DND-41 (cell line): ENCODE data around the gene IVNS1ABP.

Experiments used
- ATAC-seq: fragments of 200-7000 bp; cut with Tn5 transposase; 3 replicates; pipeline ENCODE4 v1.9.1; 2021; ENCODE audit warnings: low read depth; ENCODE audit not compliant: insufficient read depth
- DNase-seq: peaks from one replicate; pipeline ENCODE4 v3.0.0-alpha.2; 2020
- H2AFZ ChIP-seq: 2 replicates; pipeline ENCODE4 v1.6.0; 2012; ENCODE audit warnings: low read depth, low read length
- H3K27ac ChIP-seq: 2 replicates; pipeline ENCODE4 v1.5.1; 2012; ENCODE audit warnings: low read length, inconsistent platforms
- H3K27me3 ChIP-seq: fragments of 200-600 bp; sonication (generic); 2 replicates; pipeline ENCODE4 v1.6.0; 2012; ENCODE audit warnings: low read length, mild to moderate bottlenecking, inconsistent platforms; ENCODE audit not compliant: insufficient read depth, poor library complexity
- H3K36me3 ChIP-seq: 2 replicates; pipeline ENCODE4 v1.5.1; 2012; ENCODE audit warnings: low read length, inconsistent platforms; ENCODE audit not compliant: insufficient read depth
- H3K4me1 ChIP-seq: 2 replicates; pipeline ENCODE4 v1.5.1; 2012; ENCODE audit warnings: mild to moderate bottlenecking, low read length; ENCODE audit not compliant: insufficient read depth
- H3K4me2 ChIP-seq: 2 replicates; pipeline ENCODE4 v1.6.0; 2012; ENCODE audit warnings: mild to moderate bottlenecking, moderate library complexity, low read length, inconsistent platforms; ENCODE audit not compliant: insufficient read depth
- H3K4me3 ChIP-seq, 2 experiments: fragments of 200-600 bp in 1 of 2; shearing (Covaris generic) in 1 of 2; 2 replicates each; pipeline ENCODE4 v1.5.1; 2012 to 2016; ENCODE audit warnings: inconsistent platforms in 2 of 2, low read length in 2 of 2, mild to moderate bottlenecking in 2 of 2, low read depth in 1 of 2, moderate library complexity in 1 of 2
- H3K79me2 ChIP-seq: 2 replicates; pipeline ENCODE4 v1.6.0; 2012; ENCODE audit warnings: low read length, inconsistent platforms; ENCODE audit not compliant: insufficient read depth
- H3K9ac ChIP-seq: 2 replicates; pipeline ENCODE4 v1.6.0; 2012; ENCODE audit warnings: low read depth, mild to moderate bottlenecking, inconsistent platforms, low read length, moderate library complexity
- H3K9me3 ChIP-seq: 2 replicates; pipeline ENCODE4 v1.5.1; 2012; ENCODE audit warnings: low read length, moderate library complexity, mild to moderate bottlenecking, inconsistent platforms; ENCODE audit not compliant: insufficient read depth, severe bottlenecking
- H4K20me1 ChIP-seq: 2 replicates; pipeline ENCODE4 v1.6.0; 2012; ENCODE audit warnings: low read length; ENCODE audit not compliant: insufficient read depth
- EZH2 ChIP-seq: IDR thresholded peaks from 3 replicates; pipeline ENCODE4 v1.6.1; 2012; ENCODE audit warnings: borderline replicate concordance, low read depth, mild to moderate bottlenecking, moderate library complexity, low read length, inconsistent platforms; ENCODE audit not compliant: severe bottlenecking
- TF ChIP-seq, protein P1 (sequence below): IDR thresholded peaks from 2 replicates; pipeline ENCODE4 v1.5.1; 2012; ENCODE audit warnings: borderline replicate concordance, low read length, moderate library complexity, mild to moderate bottlenecking; ENCODE audit not compliant: poor library complexity, severe bottlenecking; ENCODE audit errors: extremely low read depth

The IVNS1ABP gene

DNA sequence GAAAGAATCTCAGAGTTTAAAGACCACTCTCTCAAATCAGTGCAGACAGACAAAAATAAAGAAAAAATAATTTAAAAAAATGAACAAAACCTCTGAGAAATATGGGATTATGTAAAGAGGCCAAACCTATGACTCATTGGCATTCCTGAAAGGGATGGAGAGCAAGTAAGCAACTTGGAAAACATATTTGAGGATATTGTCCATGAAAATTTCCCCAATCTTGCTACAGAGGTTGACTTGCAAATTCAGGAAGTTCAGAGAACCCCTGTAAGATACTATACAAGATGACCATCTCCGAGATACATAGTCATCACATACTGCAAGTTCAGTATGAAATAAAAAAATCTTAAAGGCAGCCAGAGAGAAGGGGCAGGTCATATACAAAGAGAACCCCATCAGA lies 43.7 kb upstream of the IVNS1ABP start:
- H4K20me1 ChIP-seq = no peaks in the 10 kb centered on the region

DNA sequence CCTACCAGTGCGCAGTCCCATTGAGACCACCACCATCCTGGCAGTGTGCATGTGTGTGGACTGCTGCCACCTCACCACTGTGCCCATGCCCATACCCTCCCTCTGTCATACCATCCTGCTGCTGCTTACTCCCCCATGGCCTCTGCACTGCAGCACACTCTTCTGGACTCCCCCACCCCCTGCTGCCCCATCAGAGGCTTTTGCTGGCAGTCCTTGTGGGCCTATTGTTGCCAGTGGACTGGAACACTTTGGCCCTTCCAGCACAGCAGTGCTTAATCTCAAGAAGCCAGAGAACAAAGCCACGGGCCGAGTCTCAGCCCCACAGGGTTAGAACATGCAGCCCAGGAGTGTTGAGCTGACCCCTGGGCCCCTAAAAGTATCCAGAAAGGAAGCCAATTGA lies 41.9 kb upstream of the IVNS1ABP start:
- no peak for ATAC-seq
- Histone ChIP-seq H3K4me2 (no peak overlapping the region), H3K27me3 (no peaks in the 10 kb centered on the region), H3K4me1 (no peaks in the 10 kb centered on the region), H3K4me3 (no peak overlapping the region), H4K20me1 (no peaks in the 10 kb centered on the region), H3K36me3 (no peaks in the 10 kb centered on the region), H3K79me2 (no peaks in the 10 kb centered on the region), H3K27ac (no peak overlapping the region), H2AFZ (no peak overlapping the region), H3K9me3 (no peaks in the 10 kb centered on the region), H3K9ac (no peak overlapping the region)
- DNase-seq = no peak
- no peak for TF ChIP-seq EZH2
- TF ChIP-seq, protein P1, sequence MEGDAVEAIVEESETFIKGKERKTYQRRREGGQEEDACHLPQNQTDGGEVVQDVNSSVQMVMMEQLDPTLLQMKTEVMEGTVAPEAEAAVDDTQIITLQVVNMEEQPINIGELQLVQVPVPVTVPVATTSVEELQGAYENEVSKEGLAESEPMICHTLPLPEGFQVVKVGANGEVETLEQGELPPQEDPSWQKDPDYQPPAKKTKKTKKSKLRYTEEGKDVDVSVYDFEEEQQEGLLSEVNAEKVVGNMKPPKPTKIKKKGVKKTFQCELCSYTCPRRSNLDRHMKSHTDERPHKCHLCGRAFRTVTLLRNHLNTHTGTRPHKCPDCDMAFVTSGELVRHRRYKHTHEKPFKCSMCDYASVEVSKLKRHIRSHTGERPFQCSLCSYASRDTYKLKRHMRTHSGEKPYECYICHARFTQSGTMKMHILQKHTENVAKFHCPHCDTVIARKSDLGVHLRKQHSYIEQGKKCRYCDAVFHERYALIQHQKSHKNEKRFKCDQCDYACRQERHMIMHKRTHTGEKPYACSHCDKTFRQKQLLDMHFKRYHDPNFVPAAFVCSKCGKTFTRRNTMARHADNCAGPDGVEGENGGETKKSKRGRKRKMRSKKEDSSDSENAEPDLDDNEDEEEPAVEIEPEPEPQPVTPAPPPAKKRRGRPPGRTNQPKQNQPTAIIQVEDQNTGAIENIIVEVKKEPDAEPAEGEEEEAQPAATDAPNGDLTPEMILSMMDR = no peak

More for the DNA sequence above, 43.7 kb upstream of the IVNS1ABP start:
- Histone ChIP-seq H3K9me3 (no peaks in the 10 kb centered on the region), H3K4me1 (no peaks in the 10 kb centered on the region), H3K9ac (no peak overlapping the region), H3K27me3 (no peaks in the 10 kb centered on the region), H2AFZ (no peak overlapping the region), H3K36me3 (no peaks in the 10 kb centered on the region), H3K4me2 (no peak overlapping the region), H3K79me2 (no peaks in the 10 kb centered on the region), H3K4me3 (no peak overlapping the region), H3K27ac (no peak overlapping the region)
- no peak for TF ChIP-seq EZH2
- TF ChIP-seq, protein P1 = no peak
- DNase-seq (no peak), ATAC-seq (no peak)

DNA sequence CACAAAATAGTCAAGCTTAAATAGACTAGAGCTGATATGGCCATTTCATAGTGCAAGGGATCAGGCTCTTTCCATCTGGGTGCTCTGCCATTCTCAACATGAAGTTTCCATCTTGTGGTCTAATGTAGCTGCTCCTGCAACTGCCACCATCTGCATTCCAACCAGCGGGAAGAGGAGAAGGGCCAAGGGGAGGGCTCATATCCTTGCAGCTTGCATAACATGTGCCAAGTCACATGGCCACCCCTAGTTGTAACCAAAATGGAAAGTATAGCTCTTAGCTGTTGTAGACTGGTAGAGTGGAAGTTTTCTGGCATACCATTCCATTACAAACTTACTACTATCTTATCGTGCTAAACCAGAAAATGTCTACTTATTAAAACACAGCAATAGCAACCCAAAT lies 38.9 kb upstream of the IVNS1ABP start:
- H3K4me1 ChIP-seq = no peaks in the 10 kb centered on the region
- H3K4me3 ChIP-seq = no peak overlapping the region
- H3K27ac ChIP-seq = no peak overlapping the region
- TF ChIP-seq, protein P1 = no peak
- TF ChIP-seq EZH2 = no peak
- no peak overlapping the region for H3K9ac ChIP-seq
- no peaks in the 10 kb centered on the region for H4K20me1 ChIP-seq
- ATAC-seq (no peak), DNase-seq (no peak)
- no peaks in the 10 kb centered on the region for H3K79me2 ChIP-seq
- no peaks in the 10 kb centered on the region for H3K36me3 ChIP-seq
- H3K4me2 ChIP-seq = no peak overlapping the region
- no peaks in the 10 kb centered on the region for H3K9me3 ChIP-seq
- H2AFZ ChIP-seq = no peak overlapping the region
- no peaks in the 10 kb centered on the region for H3K27me3 ChIP-seq

DNA sequence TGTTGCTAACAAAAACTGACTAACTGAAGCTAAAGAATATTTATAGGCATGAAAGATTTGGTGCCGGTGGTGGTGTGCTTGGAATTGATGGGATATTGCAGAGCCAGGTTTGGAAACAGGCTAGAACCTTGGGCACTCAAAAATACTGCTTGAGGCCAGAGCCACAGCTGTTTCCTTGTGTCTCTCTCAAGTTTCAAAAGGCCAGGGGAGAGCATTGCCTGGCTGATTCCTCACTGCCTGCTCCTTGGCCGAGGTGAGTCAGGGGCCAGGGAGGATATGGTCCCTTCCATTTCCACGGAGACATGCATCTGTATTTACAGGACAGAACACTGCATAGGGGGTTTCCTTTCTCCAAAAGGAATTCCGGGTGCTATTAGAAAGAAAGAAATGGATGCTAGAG lies 36.1 kb upstream of the IVNS1ABP start:
- TF ChIP-seq EZH2 = no peak
- TF ChIP-seq, protein P1 = no peak
- no peak for DNase-seq
- Histone ChIP-seq H3K4me1 (no peaks in the 10 kb centered on the region), H2AFZ (no peak overlapping the region), H3K4me2 (no peak overlapping the region), H3K27me3 (no peaks in the 10 kb centered on the region), H4K20me1 (no peaks in the 10 kb centered on the region), H3K36me3 (no peaks in the 10 kb centered on the region), H3K9me3 (no peaks in the 10 kb centered on the region), H3K27ac (no peak overlapping the region), H3K79me2 (no peaks in the 10 kb centered on the region), H3K9ac (no peak overlapping the region), H3K4me3 (no peak overlapping the region)
- ATAC-seq = no peak
